Measurements from ENCODE around the gene GSC2. TPM values are rescaled to one million over a fixed set of nuclear protein-coding genes. Genes with fewer than 3 reads are reported as not detected.

GSC2 gene
- not detected for total RNA-seq

GRCh38 chr22:19149991-19150390 lies at the start of gene GSC2:
Gene GSC2, minus strand, starts transcription at chr22:19150292. Its CDS starts 9 bp downstream, at chr22:19150283.

GRCh38 chr22:19178657-19179496 lies 28.8 kb upstream of the GSC2 start, which contains the start of gene SLC25A1:
Gene SLC25A1, minus strand, starts transcription at chr22:19178736. Its CDS starts 63 bp downstream, at chr22:19178673.

GRCh38 chr22:19130959-19131684 lies 19.0 kb downstream of the GSC2 start, which contains the start of gene TSSK2:
Gene TSSK2, plus strand, starts transcription at chr22:19131308. Its CDS starts 92 bp downstream, at chr22:19131400.

GRCh38 chr22:19122143-19122751 lies 27.8 kb downstream of the GSC2 start, which contains the start of gene DGCR2:
Gene DGCR2, minus strand, starts transcription at chr22:19122412. Its CDS starts 206 bp downstream, at chr22:19122206.

Other genes with a start within 250 kb of the GSC2 start
- 18.0 TPM for gene DGCR6, start 244.0 kb downstream of the GSC2 start, total RNA-seq
- 10.1 TPM for gene PRODH, start 214.0 kb downstream of the GSC2 start, total RNA-seq
- gene DGCR2, start 27.9 kb downstream of the GSC2 start, total RNA-seq, result 86.3 TPM
- not detected for gene TSSK2, start 19.0 kb downstream of the GSC2 start, total RNA-seq
- gene ESS2, start 5.6 kb downstream of the GSC2 start, total RNA-seq, result 10.4 TPM
- gene SLC25A1, start 28.4 kb upstream of the GSC2 start, total RNA-seq, result 36.7 TPM
- gene CLTCL1, start 141.4 kb upstream of the GSC2 start, total RNA-seq, result 15.9 TPM

Data from diencephalon (tissue), 1 donor.